ENCODE data around the gene NPPB.

- TF ChIP-seq CTCF (IDR thresholded peaks at IDR 0.05; ENCODE audit: insufficient read depth, low read length, poor library complexity, severe bottlenecking) (no peak), EZH2phosphoT487 (conservative IDR thresholded peaks at IDR 0.05; ENCODE audit: low read length) (no peak)
These were observed 14.9 kb upstream of the NPPB start for GRCh38 chr1:11873395-11874257.
